Panc1 (cell line): ENCODE results near the gene FHIT.

ENCODE experiments used
- CTCF ChIP-seq: fragments of 450-650 bp; IDR thresholded peaks from 2 replicates; pipeline ENCODE4 v1.5.1; 2017; ENCODE audit warnings: mild to moderate bottlenecking
- POLR2AphosphoS5 ChIP-seq: IDR thresholded peaks from 2 replicates; pipeline ENCODE4 v1.6.1; 2012; ENCODE audit warnings: mild to moderate bottlenecking, low read depth, low read length, moderate library complexity
- SIN3A ChIP-seq: IDR thresholded peaks from 2 replicates; pipeline ENCODE4 v1.6.1; 2012; ENCODE audit warnings: low read depth, mild to moderate bottlenecking, low read length, moderate library complexity, borderline replicate concordance; ENCODE audit not compliant: insufficient read depth
- TCF7L2 ChIP-seq: IDR thresholded peaks from 2 replicates; pipeline ENCODE4 v1.6.1; 2011; ENCODE audit warnings: mild to moderate bottlenecking, low read depth, low read length, inconsistent platforms
- TF ChIP-seq, protein P1 (sequence below), 2 experiments: IDR thresholded peaks; 2 replicates each; pipeline ENCODE4 v1.6.1; 2011 to 2012; ENCODE audit warnings: low read depth in 2 of 2, control low read depth in 1 of 2, low read length in 1 of 2, mild to moderate bottlenecking in 1 of 2, moderate library complexity in 1 of 2; ENCODE audit not compliant: insufficient read depth in 1 of 2

- TF ChIP-seq POLR2AphosphoS5 (no peak), CTCF (no peak), SIN3A (no peak), TCF7L2 (no peak)
- TF ChIP-seq, protein P1, sequence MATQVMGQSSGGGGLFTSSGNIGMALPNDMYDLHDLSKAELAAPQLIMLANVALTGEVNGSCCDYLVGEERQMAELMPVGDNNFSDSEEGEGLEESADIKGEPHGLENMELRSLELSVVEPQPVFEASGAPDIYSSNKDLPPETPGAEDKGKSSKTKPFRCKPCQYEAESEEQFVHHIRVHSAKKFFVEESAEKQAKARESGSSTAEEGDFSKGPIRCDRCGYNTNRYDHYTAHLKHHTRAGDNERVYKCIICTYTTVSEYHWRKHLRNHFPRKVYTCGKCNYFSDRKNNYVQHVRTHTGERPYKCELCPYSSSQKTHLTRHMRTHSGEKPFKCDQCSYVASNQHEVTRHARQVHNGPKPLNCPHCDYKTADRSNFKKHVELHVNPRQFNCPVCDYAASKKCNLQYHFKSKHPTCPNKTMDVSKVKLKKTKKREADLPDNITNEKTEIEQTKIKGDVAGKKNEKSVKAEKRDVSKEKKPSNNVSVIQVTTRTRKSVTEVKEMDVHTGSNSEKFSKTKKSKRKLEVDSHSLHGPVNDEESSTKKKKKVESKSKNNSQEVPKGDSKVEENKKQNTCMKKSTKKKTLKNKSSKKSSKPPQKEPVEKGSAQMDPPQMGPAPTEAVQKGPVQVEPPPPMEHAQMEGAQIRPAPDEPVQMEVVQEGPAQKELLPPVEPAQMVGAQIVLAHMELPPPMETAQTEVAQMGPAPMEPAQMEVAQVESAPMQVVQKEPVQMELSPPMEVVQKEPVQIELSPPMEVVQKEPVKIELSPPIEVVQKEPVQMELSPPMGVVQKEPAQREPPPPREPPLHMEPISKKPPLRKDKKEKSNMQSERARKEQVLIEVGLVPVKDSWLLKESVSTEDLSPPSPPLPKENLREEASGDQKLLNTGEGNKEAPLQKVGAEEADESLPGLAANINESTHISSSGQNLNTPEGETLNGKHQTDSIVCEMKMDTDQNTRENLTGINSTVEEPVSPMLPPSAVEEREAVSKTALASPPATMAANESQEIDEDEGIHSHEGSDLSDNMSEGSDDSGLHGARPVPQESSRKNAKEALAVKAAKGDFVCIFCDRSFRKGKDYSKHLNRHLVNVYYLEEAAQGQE (IDR thresholded peaks at IDR 0.05; ENCODE audit: insufficient read depth in 1 of 2, low read depth in 2 of 2, low read length in 1 of 2) = no peak
These were observed 708.3 kb downstream of the FHIT start for GRCh38 chr3:60542995-60543394.
